Endothelial cell of umbilical vein (primary cell): ENCODE data around the gene RORB. TPM values are rescaled to one million over a fixed set of nuclear protein-coding genes. Genes with fewer than 3 reads are reported as not detected.

Source experiments
- BruUV-seq: library from RNA; stranded (reverse); fragments of 400-500 nt; replicated peaks from 2 replicates; lab custom pipeline; 2021; lab: Mats Ljungman, UMichigan
- CTCF ChIA-PET: fragments of 300-600, 350-600 bp; sonication (Branson Sonifier 250); formaldehyde crosslinking; loops from one replicate; lab custom pipeline; 2021; ENCODE audit warnings: antibody characterized with exemption, inconsistent platforms; lab: Charles Lee
- POLR2A ChIA-PET: fragments of 300-600, 350-600 bp; sonication (Branson Sonifier 250); formaldehyde crosslinking; loops from one replicate; lab custom pipeline; 2021; ENCODE audit warnings: antibody characterized with exemption, inconsistent platforms; lab: Charles Lee
- DNase-seq: peaks from one replicate; pipeline ENCODE4 v3.0.0-alpha.2; 2011; ENCODE audit warnings: low read depth, low spot score
- FAIRE-seq: peaks from 2 replicates; lab custom pipeline; 2011; peaks lifted over from hg19 to GRCh38; lab: Jason Lieb, UNC
- H2AFZ ChIP-seq: 2 replicates; pipeline ENCODE4 v1.6.0; 2012; ENCODE audit warnings: low read depth, low read length, control low read depth, inconsistent platforms
- H3K27ac ChIP-seq: 2 replicates; pipeline ENCODE4 v1.5.1; 2011; ENCODE audit warnings: low read depth, mild to moderate bottlenecking, control low read depth, low read length, moderate library complexity; ENCODE audit not compliant: insufficient read depth
- H3K27me3 ChIP-seq, 2 experiments: 2 replicates each; pipeline versions ENCODE4 v1.6.0 to v1.6.1; 2011; ENCODE audit warnings: low read length in 2 of 2, mixed read lengths in 1 of 2; ENCODE audit not compliant: control insufficient read depth in 2 of 2, insufficient read depth in 2 of 2
- H3K36me3 ChIP-seq, 2 experiments: 2 replicates in 1 of 2; 3 replicates in 1 of 2; pipeline ENCODE4 v1.5.1; 2011; ENCODE audit warnings: low read length in 2 of 2, mild to moderate bottlenecking in 1 of 2, moderate library complexity in 1 of 2; ENCODE audit not compliant: control insufficient read depth in 2 of 2, insufficient read depth in 2 of 2; ENCODE audit errors: extremely low read depth in 1 of 2
- H3K4me1 ChIP-seq: 3 replicates; pipeline ENCODE4 v1.5.1; 2011; ENCODE audit warnings: mild to moderate bottlenecking, low read length; ENCODE audit not compliant: control insufficient read depth, insufficient read depth; ENCODE audit errors: extremely low read depth
- H3K4me2 ChIP-seq: 2 replicates; pipeline ENCODE4 v1.6.1; 2011; ENCODE audit warnings: low read length, control low read depth, mixed read lengths; ENCODE audit not compliant: insufficient read depth
- H3K4me3 ChIP-seq, 3 experiments: fragments of 200-600 bp in 1 of 3; sonication (generic), shearing (Covaris generic) in 1 of 3; replicated peaks in 1 of 3; 2 replicates each; pipeline ENCODE4 v1.5.1; 2011 to 2016; ENCODE audit warnings: control low read depth in 3 of 3, low read length in 3 of 3, mild to moderate bottlenecking in 2 of 3, inconsistent platforms in 1 of 3, low read depth in 1 of 3, moderate library complexity in 1 of 3; ENCODE audit not compliant: insufficient read depth in 1 of 3
- H3K79me2 ChIP-seq: 2 replicates; pipeline ENCODE4 v1.6.0; 2012; ENCODE audit warnings: low read length, inconsistent platforms; ENCODE audit not compliant: control insufficient read depth, insufficient read depth
- H3K9ac ChIP-seq: replicated peaks from 2 replicates; pipeline ENCODE3; 2011; ENCODE audit warnings: low read length, control low read depth; ENCODE audit not compliant: insufficient read depth; ENCODE audit errors: extremely low read depth
- H3K9me1 ChIP-seq: replicated peaks from 3 replicates; pipeline ENCODE4 v1.6.0; 2011; ENCODE audit warnings: mild to moderate bottlenecking, low read length; ENCODE audit not compliant: control insufficient read depth, insufficient read depth; ENCODE audit errors: extremely low read depth
- H3K9me3 ChIP-seq: replicated peaks from 2 replicates; pipeline ENCODE4 v1.5.1; 2012; ENCODE audit warnings: low read length, inconsistent platforms; ENCODE audit not compliant: control insufficient read depth, insufficient read depth
- H4K20me1 ChIP-seq: replicated peaks from 2 replicates; pipeline ENCODE3; 2011; ENCODE audit warnings: mild to moderate bottlenecking, low read length; ENCODE audit not compliant: control insufficient read depth, insufficient read depth; ENCODE audit errors: extremely low read depth
- EZH2 ChIP-seq: IDR thresholded peaks from 2 replicates; pipeline ENCODE4 v1.6.1; 2012; ENCODE audit warnings: borderline replicate concordance, low read depth, mild to moderate bottlenecking, moderate library complexity, low read length, inconsistent platforms; ENCODE audit not compliant: severe bottlenecking
- FOS ChIP-seq: IDR thresholded peaks from 2 replicates; pipeline ENCODE4 v1.6.1; 2011; ENCODE audit warnings: mild to moderate bottlenecking, low read length, moderate library complexity, borderline replicate concordance; ENCODE audit not compliant: insufficient read depth
- GATA2 ChIP-seq: IDR thresholded peaks from 2 replicates; pipeline ENCODE4 v1.7.0; 2011; ENCODE audit warnings: low read depth, mild to moderate bottlenecking, moderate library complexity, mixed read lengths, low read length; ENCODE audit not compliant: insufficient read length, insufficient read depth
- MYC ChIP-seq: IDR thresholded peaks from one replicate; pipeline ENCODE4 v1.6.1; 2011; ENCODE audit warnings: mild to moderate bottlenecking, low read depth, low read length
- POLR2A ChIP-seq: IDR thresholded peaks from 2 replicates; pipeline ENCODE4 v1.6.1; 2012; ENCODE audit warnings: low read depth, mild to moderate bottlenecking, control low read depth, low read length
- POLR2AphosphoS5 ChIP-seq: IDR thresholded peaks from 2 replicates; pipeline ENCODE4 v1.6.1; 2012; ENCODE audit warnings: low read depth, mild to moderate bottlenecking, control low read depth, low read length, moderate library complexity; ENCODE audit not compliant: insufficient read depth
- dilution Hi-C: fragments of 300-500 bp; cut with MboI; formaldehyde crosslinking; loops from one replicate; pipeline ENCODE4 v1.15.0; 2019; ENCODE audit warnings: low sequenced_read_pairs; ENCODE audit not compliant: extremely low pct_ligation_motif_present
- intact Hi-C: fragments of 100-400 bp; cut with micrococcal nuclease; formaldehyde crosslinking; loops from one replicate; pipeline ENCODE4 v1.10.0; 2022
- polyA plus RNA-seq, 4 experiments: library from polyadenylated mRNA; depleted of rRNA in 3 of 4; stranded (reverse) in 3 of 4; unstranded in 1 of 4; fragments of >200 nt; gene quantifications; 2 replicates each; pipeline versions ENCODE4 v1.2.1 to v1.2.3, GENCODE V29; 2011 to 2012; ENCODE audit warnings: missing spikeins in 1 of 4
- total RNA-seq: library from RNA; stranded (reverse); gene quantifications from 2 replicates; pipeline ENCODE4 v1.2.3, GENCODE V29; 2021
- TF ChIP-seq, protein P1 (sequence below), 2 donors: IDR thresholded peaks; 1 replicate in 1 of 2; 2 replicates in 1 of 2; pipeline ENCODE4 v1.5.1; 2011; ENCODE audit warnings: low read length in 2 of 2, mild to moderate bottlenecking in 2 of 2, moderate library complexity in 2 of 2, control low read depth in 1 of 2, inconsistent platforms in 1 of 2, low read depth in 1 of 2; ENCODE audit not compliant: insufficient read depth in 1 of 2; ENCODE audit errors: extremely low read depth in 1 of 2
- TF ChIP-seq, protein P2 (sequence below): IDR thresholded peaks from 2 replicates; pipeline ENCODE4 v1.6.1; 2011; ENCODE audit not compliant: insufficient read depth, insufficient read length

RORB gene
- total and polyA plus RNA-seq, 2 donors (not counting 3 experiments of a cell fraction or from before 2014, with no cell fraction given): not detected

DNA sequence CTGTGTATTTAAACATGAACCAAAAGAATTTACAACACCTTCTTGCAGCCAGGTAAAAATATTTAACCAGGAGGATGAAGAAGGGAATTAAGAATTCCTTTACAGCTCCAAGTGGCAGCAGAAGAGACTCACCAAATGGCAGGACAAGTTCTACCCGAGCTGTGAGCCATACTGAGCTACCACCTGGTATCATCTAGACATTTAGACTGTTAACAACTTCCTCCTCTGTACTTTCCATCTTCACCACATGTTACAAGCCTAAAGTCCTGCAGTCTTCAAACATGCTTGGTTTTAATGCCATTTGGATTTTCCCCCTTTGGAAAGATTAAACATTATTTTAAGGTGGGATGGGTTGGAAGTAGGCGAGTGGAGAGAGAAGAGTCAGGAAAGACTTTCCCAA, 200.4 kb downstream of the RORB start:
- H3K27me3 ChIP-seq: no peaks in the 10 kb centered on the region
- no peaks in the 10 kb centered on the region for H3K9me3 ChIP-seq
- no peaks in the 10 kb centered on the region for H4K20me1 ChIP-seq
- intact Hi-C loops (no loop called here), dilution Hi-C loops (no loop called here)
- DNase-seq (no peak), FAIRE-seq (no peak)
- ChIA-PET POLR2A (no interaction called here), CTCF (no interaction called here)
- TF ChIP-seq POLR2AphosphoS5 (no peak), FOS (no peak), MYC (no peak), EZH2 (no peak), POLR2A (no peak)
- TF ChIP-seq, protein P1, sequence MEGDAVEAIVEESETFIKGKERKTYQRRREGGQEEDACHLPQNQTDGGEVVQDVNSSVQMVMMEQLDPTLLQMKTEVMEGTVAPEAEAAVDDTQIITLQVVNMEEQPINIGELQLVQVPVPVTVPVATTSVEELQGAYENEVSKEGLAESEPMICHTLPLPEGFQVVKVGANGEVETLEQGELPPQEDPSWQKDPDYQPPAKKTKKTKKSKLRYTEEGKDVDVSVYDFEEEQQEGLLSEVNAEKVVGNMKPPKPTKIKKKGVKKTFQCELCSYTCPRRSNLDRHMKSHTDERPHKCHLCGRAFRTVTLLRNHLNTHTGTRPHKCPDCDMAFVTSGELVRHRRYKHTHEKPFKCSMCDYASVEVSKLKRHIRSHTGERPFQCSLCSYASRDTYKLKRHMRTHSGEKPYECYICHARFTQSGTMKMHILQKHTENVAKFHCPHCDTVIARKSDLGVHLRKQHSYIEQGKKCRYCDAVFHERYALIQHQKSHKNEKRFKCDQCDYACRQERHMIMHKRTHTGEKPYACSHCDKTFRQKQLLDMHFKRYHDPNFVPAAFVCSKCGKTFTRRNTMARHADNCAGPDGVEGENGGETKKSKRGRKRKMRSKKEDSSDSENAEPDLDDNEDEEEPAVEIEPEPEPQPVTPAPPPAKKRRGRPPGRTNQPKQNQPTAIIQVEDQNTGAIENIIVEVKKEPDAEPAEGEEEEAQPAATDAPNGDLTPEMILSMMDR (IDR thresholded peaks at IDR 0.05; ENCODE audit: extremely low read depth in 1 of 2, insufficient read depth in 1 of 2, low read depth in 1 of 2, low read length in 2 of 2): no peak
- no peak overlapping the region for H2AFZ ChIP-seq
- H3K9me1 ChIP-seq: no peaks in the 10 kb centered on the region
- H3K4me3 ChIP-seq: no peak overlapping the region
- H3K9ac ChIP-seq: no peak overlapping the region
- H3K4me1 ChIP-seq: no peaks in the 10 kb centered on the region
- H3K27ac ChIP-seq: no peak overlapping the region
- BruUV-seq: no TSS peak
- H3K79me2 ChIP-seq: no peaks in the 10 kb centered on the region
- no peaks in the 10 kb centered on the region for H3K36me3 ChIP-seq
- H3K4me2 ChIP-seq: no peak overlapping the region

DNA sequence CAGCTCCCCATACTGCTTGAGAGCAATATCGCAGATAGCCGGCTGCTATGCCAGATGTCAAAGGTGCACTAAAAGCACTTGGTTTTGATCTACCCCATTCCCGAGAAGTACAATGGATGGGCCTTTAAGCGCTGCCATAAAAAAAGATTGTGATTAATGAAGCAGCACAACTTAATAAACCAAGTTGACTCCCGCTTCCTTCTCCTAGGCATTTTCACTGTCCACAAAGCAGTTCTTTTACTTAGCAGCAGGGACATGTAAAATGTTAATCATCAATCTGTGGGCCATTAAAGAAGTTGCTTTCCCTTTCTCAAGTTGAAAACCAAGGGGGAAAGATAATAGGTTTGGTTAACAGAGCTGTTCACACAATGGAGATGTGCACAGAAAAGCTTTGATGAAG, 214.2 kb downstream of the RORB start:
- DNase-seq: no peak
- intact Hi-C loops: no loop called here
- Histone ChIP-seq H3K36me3 (no peaks in the 10 kb centered on the region), H3K4me2 (no peak overlapping the region), H3K79me2 (no peaks in the 10 kb centered on the region), H3K27ac (no peak overlapping the region), H3K4me3 (no peak overlapping the region), H3K9me3 (no peaks in the 10 kb centered on the region), H3K4me1 (no peaks in the 10 kb centered on the region), H2AFZ (no peak overlapping the region), H3K27me3 (no peaks in the 10 kb centered on the region), H3K9me1 (no peaks in the 10 kb centered on the region), H4K20me1 (no peaks in the 10 kb centered on the region), H3K9ac (no peak overlapping the region)
- BruUV-seq: no TSS peak
- dilution Hi-C loops: no loop called here
- ChIA-PET CTCF (no interaction called here), POLR2A (no interaction called here)
- FAIRE-seq: no peak
- TF ChIP-seq MYC: no peak
- TF ChIP-seq, protein P1 (IDR thresholded peaks at IDR 0.05; ENCODE audit: extremely low read depth in 1 of 2, insufficient read depth in 1 of 2, low read depth in 1 of 2, low read length in 2 of 2): no peak
- TF ChIP-seq FOS: no peak
- no peak for TF ChIP-seq POLR2A
- no peak for TF ChIP-seq EZH2
- TF ChIP-seq, protein P2, sequence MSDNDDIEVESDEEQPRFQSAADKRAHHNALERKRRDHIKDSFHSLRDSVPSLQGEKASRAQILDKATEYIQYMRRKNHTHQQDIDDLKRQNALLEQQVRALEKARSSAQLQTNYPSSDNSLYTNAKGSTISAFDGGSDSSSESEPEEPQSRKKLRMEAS: no peak
- TF ChIP-seq GATA2: no peak
